GM23248 (cell line): ENCODE results near the gene DNAJB12.

Source experiments
- EZH2 ChIP-seq: fragments of 200-600 bp; sonication (generic); IDR thresholded peaks from 2 replicates; pipeline ENCODE4 v1.6.1; 2018; ENCODE audit warnings: antibody characterized with exemption, mild to moderate bottlenecking; ENCODE audit not compliant: insufficient read depth, poor library complexity, severe bottlenecking
- EZH2phosphoT487 ChIP-seq: fragments of 200-600 bp; sonication (generic); IDR thresholded peaks from 2 replicates; pipeline ENCODE4 v1.6.1; 2018; ENCODE audit warnings: antibody characterized with exemption, moderate library complexity, mild to moderate bottlenecking, low read depth; ENCODE audit not compliant: insufficient read depth

GRCh38 chr10:72308320-72308987 lies 46.3 kb downstream of the DNAJB12 start:
- TF ChIP-seq EZH2 (no peak), EZH2phosphoT487 (no peak)
